ENCODE results near the gene NNAT.
"Not testable (repeated sequence)": the region's sequence is repeated elsewhere in the genome, so short reads cannot be mapped to it uniquely, and the experiment has no call there.

The NNAT gene

GRCh38 chr20:37521061-37521771, at the start of gene NNAT:
Gene NNAT (plus strand): TSS chr20:37521250. CDS start chr20:37521332, 82 bp downstream.
- peak; percentile 54 for DNase-seq (ENCODE audit: low spot score)
- no peak within 1 kb of the TSS for H3K27ac ChIP-seq
- TF ChIP-seq CTCF (IDR thresholded peaks at IDR 0.05) = no peak
- H3K4me3 ChIP-seq = peak within 1 kb of the TSS; percentile 12

- Histone ChIP-seq H3K27ac (no peak overlapping the region), H3K4me3 (no peak overlapping the region)
- no peak for DNase-seq (ENCODE audit: low spot score)
- no peak for TF ChIP-seq CTCF (IDR thresholded peaks at IDR 0.05)
These were observed 49.3 kb upstream of the NNAT start for GRCh38 chr20:37471741-37472235.

GRCh38 chr20:37472435-37472834, 48.6 kb upstream of the NNAT start:
- H3K4me3 ChIP-seq; DNase-seq (ENCODE audit: low spot score); H3K27ac ChIP-seq: not testable (repeated sequence)

- H3K27ac ChIP-seq = no peak overlapping the region
- no peak for DNase-seq (ENCODE audit: low spot score)
- H3K4me3 ChIP-seq = no peak overlapping the region
- TF ChIP-seq CTCF (IDR thresholded peaks at IDR 0.05) = no peak
These were observed 47.6 kb upstream of the NNAT start for GRCh38 chr20:37473249-37474000.

- Histone ChIP-seq H3K27ac (no peak overlapping the region), H3K4me3 (no peak overlapping the region)
- DNase-seq (ENCODE audit: low spot score) = no peak
- no peak for TF ChIP-seq CTCF (IDR thresholded peaks at IDR 0.05)
These were observed 46.7 kb upstream of the NNAT start for GRCh38 chr20:37474386-37474785.

GRCh38 chr20:37475252-37475651, 45.8 kb upstream of the NNAT start:
- TF ChIP-seq CTCF (IDR thresholded peaks at IDR 0.05) = no peak
- no peak for DNase-seq (ENCODE audit: low spot score)
- Histone ChIP-seq H3K4me3 (no peak overlapping the region), H3K27ac (no peak overlapping the region)

GRCh38 chr20:37477041-37477440, 44.0 kb upstream of the NNAT start:
- Histone ChIP-seq H3K27ac (no peak overlapping the region), H3K4me3 (no peak overlapping the region)
- no peak for DNase-seq (ENCODE audit: low spot score)
- TF ChIP-seq CTCF (IDR thresholded peaks at IDR 0.05) = no peak

Data from coronary artery (tissue), 2 donors.